Activated CD8-positive, alpha-beta T cell treated with anti-CD3 and anti-CD28 coated beads for 36 hours (primary cell): ENCODE data around the gene ARHGEF1. TPM values are rescaled to one million over a fixed set of nuclear protein-coding genes. Genes with fewer than 3 reads are reported as not detected.

Experiments
- ATAC-seq: fragments of 200-7000 bp; cut with Tn5 transposase; one replicate; pipeline ENCODE4 v1.10.0; 2021; ENCODE audit warnings: mild to moderate bottlenecking, moderate library complexity
- CTCF ChIA-PET: fragments of 350-600 bp; sonication (Branson Sonifier 250); formaldehyde crosslinking; loops from one replicate; lab custom pipeline; 2021; ENCODE audit warnings: antibody characterized with exemption; lab: Charles Lee
- POLR2A ChIA-PET: fragments of 350-600 bp; sonication (Branson Sonifier 250); formaldehyde crosslinking; loops from one replicate; lab custom pipeline; 2021; ENCODE audit warnings: antibody characterized with exemption; lab: Charles Lee
- DNase-seq: peaks from one replicate; pipeline ENCODE4 v3.0.0-alpha.2; 2020
- H3K27ac Mint-ChIP-seq: one replicate; pipeline ENCODE4 v1.8.0; 2021; ENCODE audit warnings: mild to moderate bottlenecking, mixed read lengths
- H3K27me3 Mint-ChIP-seq: one replicate; pipeline ENCODE4 v1.8.0; 2021; ENCODE audit warnings: mixed read lengths
- H3K36me3 Mint-ChIP-seq: one replicate; pipeline ENCODE4 v1.8.0; 2021; ENCODE audit warnings: low read depth, mixed read lengths
- H3K4me1 Mint-ChIP-seq: one replicate; pipeline ENCODE4 v1.8.0; 2021; ENCODE audit warnings: low read depth, mixed read lengths
- H3K4me3 Mint-ChIP-seq: one replicate; pipeline ENCODE4 v1.8.0; 2021; ENCODE audit warnings: mild to moderate bottlenecking, moderate library complexity, mixed read lengths
- H3K9me3 Mint-ChIP-seq: one replicate; pipeline ENCODE4 v1.8.0; 2021; ENCODE audit warnings: mixed read lengths
- CTCF ChIP-seq: fragments of 200-600 bp; IDR thresholded peaks from one replicate; pipeline ENCODE4 v1.8.0; 2022; ENCODE audit warnings: antibody characterized with exemption, mild to moderate bottlenecking
- intact Hi-C: fragments of 100-400 bp; cut with micrococcal nuclease; formaldehyde crosslinking; loops from one replicate; pipeline ENCODE4 v1.10.0; 2022
- total RNA-seq, 2 experiments: library from RNA; stranded (reverse); gene quantifications; one replicate each; pipeline ENCODE4 v1.2.3, GENCODE V29; 2021

Gene ARHGEF1
- total RNA-seq, 2 experiments from 2014 or later: 307 to 308 TPM

- Mint-ChIP-seq H3K27me3 (no peaks in the 10 kb centered on the region), H3K4me1 (peaks cover 33% of the 10 kb centered on the region), H3K9me3 (no peaks in the 10 kb centered on the region), H3K36me3 (peaks cover 36% of the 10 kb centered on the region), H3K4me3 (peak overlapping the region; percentile 83), H3K27ac (peak overlapping the region; percentile 96)
- ATAC-seq (no peak), DNase-seq (no peak)
- ChIA-PET POLR2A (interaction anchor here (0.7 to 7.5 kb wide), 20 partner anchors 8 to 383 kb away, joined by 3 to 169 read pairs (median 8); partner anchors contain the start of genes ARHGEF1, CD79A, ERFL and RABAC1), CTCF (interaction anchor here (0.6 to 4.2 kb wide), 13 partner anchors 8 to 262 kb away, joined by 3 to 48 read pairs (median 5); partner anchors contain the start of gene RABAC1)
- TF ChIP-seq CTCF: no peak
- intact Hi-C loops: no loop called here
Measured at GRCh38 chr19:41859213-41859617, 23.8 kb upstream of the ARHGEF1 start.

GRCh38 chr19:41859618-41860418 is 23.2 kb upstream of the ARHGEF1 start, which contains the start of gene RPS19:
RPS19 (plus strand) TSS chr19:41860255; CDS start chr19:41860775, 520 bp downstream.
- H3K4me3 Mint-ChIP-seq: peak within 1 kb of the TSS; percentile 83
- intact Hi-C loops: no loop called here
- H3K9me3 Mint-ChIP-seq: no peaks in the 10 kb centered on the region
- DNase-seq (peak; percentile 98), ATAC-seq (peak; percentile 90)
- peak; percentile 65 for TF ChIP-seq CTCF
- no peaks in the 10 kb centered on the region for H3K27me3 Mint-ChIP-seq
- peaks cover 42% of the 10 kb centered on the region for H3K36me3 Mint-ChIP-seq
- peak within 1 kb of the TSS; percentile 96 for H3K27ac Mint-ChIP-seq
- H3K4me1 Mint-ChIP-seq: peaks cover 39% of the 10 kb centered on the region
- POLR2A ChIA-PET: interaction anchor here (0.6 to 7.5 kb wide), 32 partner anchors 9 to 597 kb away, joined by 3 to 169 read pairs (median 4); partner anchors contain the start of genes ARHGEF1, CD79A, DMAC2 and ERFL
- CTCF ChIA-PET: interaction anchor here (0.9 to 4.2 kb wide), 15 partner anchors 9 to 263 kb away, joined by 3 to 48 read pairs (median 4); partner anchors contain the start of gene RABAC1

- ChIA-PET POLR2A (interaction anchor here (0.6 to 7.5 kb wide), 24 partner anchors 9 to 598 kb away, joined by 3 to 169 read pairs (median 7); partner anchors contain the start of genes ARHGEF1, CD79A, ERFL and RABAC1), CTCF (interaction anchor here (0.9 to 4.2 kb wide), 11 partner anchors 11 to 175 kb away, joined by 3 to 48 read pairs (median 5); partner anchors contain the start of genes CD79A and RABAC1)
- Mint-ChIP-seq H3K27me3 (no peaks in the 10 kb centered on the region), H3K4me3 (peak overlapping the region; percentile 83), H3K4me1 (peaks cover 44% of the 10 kb centered on the region), H3K27ac (peak overlapping the region; percentile 94), H3K36me3 (peaks cover 48% of the 10 kb centered on the region), H3K9me3 (no peaks in the 10 kb centered on the region)
- TF ChIP-seq CTCF: no peak
- ATAC-seq: no peak
- intact Hi-C loops: no loop called here
- no peak for DNase-seq
Measured at GRCh38 chr19:41860419-41861115, 22.4 kb upstream of the ARHGEF1 start.

- H3K27ac Mint-ChIP-seq: peak overlapping the region; percentile 94
- CTCF ChIA-PET: interaction anchor here (0.9 to 4.2 kb wide), 5 partner anchors 10 to 97 kb away, joined by 3 to 48 read pairs (median 10); partner anchors contain the start of genes CD79A and RABAC1
- TF ChIP-seq CTCF: no peak
- H3K27me3 Mint-ChIP-seq: no peaks in the 10 kb centered on the region
- intact Hi-C loops: no loop called here
- peak overlapping the region; percentile 83 for H3K4me3 Mint-ChIP-seq
- ATAC-seq (no peak), DNase-seq (no peak)
- POLR2A ChIA-PET: interaction anchor here (1.2 to 7.5 kb wide), 13 partner anchors 10 to 97 kb away, joined by 3 to 169 read pairs (median 12); partner anchors contain the start of genes ARHGEF1, CD79A, ERFL and RABAC1
- no peaks in the 10 kb centered on the region for H3K9me3 Mint-ChIP-seq
- peaks cover 47% of the 10 kb centered on the region for H3K4me1 Mint-ChIP-seq
- H3K36me3 Mint-ChIP-seq: peaks cover 53% of the 10 kb centered on the region
Measured at GRCh38 chr19:41861116-41861768, 21.7 kb upstream of the ARHGEF1 start.
